GM23338 (cell line): ENCODE data around the gene C14orf180. TPM values are rescaled to one million over a fixed set of nuclear protein-coding genes. Genes with fewer than 3 reads are reported as not detected.

Experiments used
- ATAC-seq: fragments of 200-7000 bp; cut with Tn5 transposase; 3 replicates; pipeline ENCODE4 v1.9.1; 2020
- DNase-seq: peaks from one replicate; pipeline ENCODE4 v3.0.0-alpha.2; 2015; ENCODE audit warnings: low spot score
- H2AFZ ChIP-seq: fragments of 200-600 bp; sonication (generic); 2 replicates; pipeline ENCODE4 v1.8.0; 2016; ENCODE audit warnings: antibody characterized with exemption, mild to moderate bottlenecking, moderate library complexity
- H3F3A ChIP-seq: fragments of 200-600 bp; sonication (generic); replicated peaks from 2 replicates; pipeline ENCODE4 v1.8.0; 2017; ENCODE audit warnings: antibody characterized with exemption, mixed run types, low read depth
- H3K27ac ChIP-seq: fragments of 200-600 bp; sonication (generic); 2 replicates; pipeline ENCODE4 v1.6.1; 2016; ENCODE audit warnings: low read depth
- H3K27me3 ChIP-seq: fragments of 200-600 bp; sonication (generic); 2 replicates; pipeline ENCODE4 v1.8.0; 2016; ENCODE audit warnings: mild to moderate bottlenecking, mixed run types, moderate library complexity; ENCODE audit not compliant: insufficient read depth
- H3K36me3 ChIP-seq: fragments of 200-600 bp; sonication (generic); 2 replicates; pipeline ENCODE4 v1.8.0; 2016; ENCODE audit warnings: mild to moderate bottlenecking; ENCODE audit not compliant: insufficient read depth
- H3K4me1 ChIP-seq: fragments of 200-600 bp; sonication (generic); 2 replicates; pipeline ENCODE4 v1.8.0; 2016; ENCODE audit warnings: mild to moderate bottlenecking, moderate library complexity; ENCODE audit not compliant: insufficient read depth
- H3K4me2 ChIP-seq: fragments of 200-600 bp; sonication (generic); 2 replicates; pipeline ENCODE4 v1.7.1; 2017; ENCODE audit warnings: mixed run types
- H3K4me3 ChIP-seq: fragments of 200-600 bp; sonication (generic); 2 replicates; pipeline ENCODE4 v1.6.1; 2016; ENCODE audit warnings: mixed run types
- H3K79me2 ChIP-seq: fragments of 200-600 bp; sonication (generic); replicated peaks from 2 replicates; pipeline ENCODE4 v1.8.0; 2017; ENCODE audit warnings: mild to moderate bottlenecking; ENCODE audit not compliant: insufficient read depth
- H3K9me2 ChIP-seq: fragments of 200-600 bp; sonication (generic); 2 replicates; pipeline ENCODE4 v1.8.0; 2017; ENCODE audit not compliant: insufficient read depth
- H4K20me1 ChIP-seq: fragments of 200-600 bp; sonication (generic); replicated peaks from 2 replicates; pipeline ENCODE4 v1.8.0; 2017; ENCODE audit warnings: mild to moderate bottlenecking; ENCODE audit not compliant: insufficient read depth
- H3K27ac Mint-ChIP-seq: 2 replicates; pipeline ENCODE4 v1.8.0; 2020; ENCODE audit warnings: inconsistent platforms, mild to moderate bottlenecking, moderate library complexity, mixed read lengths
- H3K27me3 Mint-ChIP-seq: 3 replicates; pipeline ENCODE4 v1.8.0; 2022; ENCODE audit warnings: low read depth, mild to moderate bottlenecking, moderate library complexity, mixed read lengths, inconsistent platforms; ENCODE audit not compliant: insufficient read depth, poor library complexity
- H3K36me3 Mint-ChIP-seq: 3 replicates; pipeline ENCODE4 v1.8.0; 2021; ENCODE audit warnings: low read depth, mild to moderate bottlenecking, inconsistent platforms, moderate library complexity, mixed read lengths
- H3K4me1 Mint-ChIP-seq: 3 replicates; pipeline ENCODE4 v1.8.0; 2020; ENCODE audit warnings: mild to moderate bottlenecking, inconsistent platforms, mixed read lengths
- H3K4me3 Mint-ChIP-seq: 3 replicates; pipeline ENCODE4 v1.8.0; 2021; ENCODE audit warnings: moderate library complexity, mild to moderate bottlenecking, inconsistent platforms, mixed read lengths
- H3K9me3 Mint-ChIP-seq: 3 replicates; pipeline ENCODE4 v1.8.0; 2020; ENCODE audit warnings: moderate library complexity, mild to moderate bottlenecking, inconsistent platforms, mixed read lengths
- CREB1 ChIP-seq: fragments of 250-450 bp; sonication (Bioruptor Pico); IDR thresholded peaks from 2 replicates; pipeline ENCODE4 v1.5.0; 2020; ENCODE audit warnings: low read depth, mild to moderate bottlenecking, moderate library complexity
- EZH2 ChIP-seq: fragments of 200-600 bp; sonication (generic); IDR thresholded peaks from one replicate; pipeline ENCODE4 v1.8.0; 2017; ENCODE audit warnings: antibody characterized with exemption, mild to moderate bottlenecking, low read depth; ENCODE audit not compliant: unreplicated experiment
- EZH2phosphoT487 ChIP-seq: fragments of 200-600 bp; sonication (generic); IDR thresholded peaks from one replicate; pipeline ENCODE4 v1.8.1; 2018; ENCODE audit warnings: antibody characterized with exemption; ENCODE audit not compliant: unreplicated experiment
- JUNB ChIP-seq: IDR thresholded peaks from one replicate; pipeline ENCODE4 v1.6.1; 2016; ENCODE audit warnings: antibody characterized with exemption; ENCODE audit not compliant: unreplicated experiment
- NANOG ChIP-seq: IDR thresholded peaks from 2 replicates; pipeline ENCODE4 v1.6.1; 2016; ENCODE audit warnings: antibody characterized with exemption, borderline replicate concordance
- POLR2AphosphoS5 ChIP-seq: IDR thresholded peaks from 2 replicates; pipeline ENCODE4 v1.6.1; 2016; ENCODE audit warnings: antibody characterized with exemption, low read depth
- STAT1 ChIP-seq: IDR thresholded peaks from one replicate; pipeline ENCODE4 v1.6.1; 2016; ENCODE audit warnings: antibody characterized with exemption; ENCODE audit not compliant: unreplicated experiment
- ZNF114 ChIP-seq: fragments of 250-450 bp; sonication (Bioruptor Pico); IDR thresholded peaks from 2 replicates; pipeline ENCODE4 v1.5.0; 2020; ENCODE audit warnings: mild to moderate bottlenecking, moderate library complexity
- polyA plus RNA-seq: library from polyadenylated mRNA; unstranded; fragments of >200 nt; fragmentation: Nextera tagmentation; extraction: Ambion mirVana; gene quantifications from 2 replicates; pipeline ENCODE4 v1.2.1, GENCODE V29; 2016
- total RNA-seq: library from RNA; depleted of rRNA; stranded (reverse); fragments of >200 nt; shearing (Covaris generic); gene quantifications from 2 replicates; pipeline ENCODE4 v1.2.3, GENCODE V29; 2014
- TF ChIP-seq, protein P1 (sequence below): fragments of 250-450 bp; sonication (Bioruptor Pico); IDR thresholded peaks from 2 replicates; pipeline ENCODE4 v1.5.0; 2020; ENCODE audit warnings: mild to moderate bottlenecking, moderate library complexity
- TF ChIP-seq, protein P2 (sequence below), 2 experiments: fragments of 200-600 bp in 1 of 2; sonication (generic) in 1 of 2; conservative IDR thresholded peaks; 2 replicates each; pipeline versions ENCODE4 v1.5.1 to v1.6.1; 2016 to 2017; ENCODE audit warnings: antibody characterized with exemption in 2 of 2, low read depth in 2 of 2, mild to moderate bottlenecking in 2 of 2, moderate library complexity in 1 of 2
- TF ChIP-seq, protein P3 (sequence below): IDR thresholded peaks from one replicate; pipeline ENCODE4 v1.6.1; 2018; ENCODE audit warnings: antibody characterized with exemption; ENCODE audit not compliant: unreplicated experiment

The C14orf180 gene
- total and polyA plus RNA-seq, 2 experiments from 2014 or later: not detected

DNA sequence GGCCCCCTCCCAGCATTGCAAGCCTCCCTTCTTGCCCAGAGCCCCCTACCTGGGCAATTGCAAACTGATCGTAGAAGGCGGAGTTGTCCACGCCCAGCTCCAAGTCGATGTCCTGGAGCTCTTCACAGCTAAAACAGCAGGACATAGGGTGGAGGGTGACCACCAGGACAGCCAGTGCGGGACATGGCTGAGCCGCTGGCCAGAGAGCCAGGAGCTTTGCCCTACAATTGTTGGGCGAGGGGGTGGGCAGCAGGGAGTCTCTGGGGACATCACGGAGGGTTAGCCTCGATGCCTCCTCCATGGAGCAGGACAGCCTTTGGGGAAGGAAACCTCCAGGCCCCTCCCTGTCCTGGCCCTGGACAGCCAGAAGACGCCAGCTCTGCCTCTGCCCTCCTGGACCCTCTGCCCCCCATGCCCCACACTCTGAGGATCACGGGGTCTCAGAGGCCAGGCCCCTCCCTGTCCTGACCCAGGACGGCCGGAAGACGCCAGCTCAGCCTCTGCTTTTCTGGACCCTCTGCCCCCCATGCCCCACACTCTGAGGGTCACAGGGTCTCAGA, 15.6 kb downstream of the C14orf180 start (continued):
- TF ChIP-seq, protein P1, sequence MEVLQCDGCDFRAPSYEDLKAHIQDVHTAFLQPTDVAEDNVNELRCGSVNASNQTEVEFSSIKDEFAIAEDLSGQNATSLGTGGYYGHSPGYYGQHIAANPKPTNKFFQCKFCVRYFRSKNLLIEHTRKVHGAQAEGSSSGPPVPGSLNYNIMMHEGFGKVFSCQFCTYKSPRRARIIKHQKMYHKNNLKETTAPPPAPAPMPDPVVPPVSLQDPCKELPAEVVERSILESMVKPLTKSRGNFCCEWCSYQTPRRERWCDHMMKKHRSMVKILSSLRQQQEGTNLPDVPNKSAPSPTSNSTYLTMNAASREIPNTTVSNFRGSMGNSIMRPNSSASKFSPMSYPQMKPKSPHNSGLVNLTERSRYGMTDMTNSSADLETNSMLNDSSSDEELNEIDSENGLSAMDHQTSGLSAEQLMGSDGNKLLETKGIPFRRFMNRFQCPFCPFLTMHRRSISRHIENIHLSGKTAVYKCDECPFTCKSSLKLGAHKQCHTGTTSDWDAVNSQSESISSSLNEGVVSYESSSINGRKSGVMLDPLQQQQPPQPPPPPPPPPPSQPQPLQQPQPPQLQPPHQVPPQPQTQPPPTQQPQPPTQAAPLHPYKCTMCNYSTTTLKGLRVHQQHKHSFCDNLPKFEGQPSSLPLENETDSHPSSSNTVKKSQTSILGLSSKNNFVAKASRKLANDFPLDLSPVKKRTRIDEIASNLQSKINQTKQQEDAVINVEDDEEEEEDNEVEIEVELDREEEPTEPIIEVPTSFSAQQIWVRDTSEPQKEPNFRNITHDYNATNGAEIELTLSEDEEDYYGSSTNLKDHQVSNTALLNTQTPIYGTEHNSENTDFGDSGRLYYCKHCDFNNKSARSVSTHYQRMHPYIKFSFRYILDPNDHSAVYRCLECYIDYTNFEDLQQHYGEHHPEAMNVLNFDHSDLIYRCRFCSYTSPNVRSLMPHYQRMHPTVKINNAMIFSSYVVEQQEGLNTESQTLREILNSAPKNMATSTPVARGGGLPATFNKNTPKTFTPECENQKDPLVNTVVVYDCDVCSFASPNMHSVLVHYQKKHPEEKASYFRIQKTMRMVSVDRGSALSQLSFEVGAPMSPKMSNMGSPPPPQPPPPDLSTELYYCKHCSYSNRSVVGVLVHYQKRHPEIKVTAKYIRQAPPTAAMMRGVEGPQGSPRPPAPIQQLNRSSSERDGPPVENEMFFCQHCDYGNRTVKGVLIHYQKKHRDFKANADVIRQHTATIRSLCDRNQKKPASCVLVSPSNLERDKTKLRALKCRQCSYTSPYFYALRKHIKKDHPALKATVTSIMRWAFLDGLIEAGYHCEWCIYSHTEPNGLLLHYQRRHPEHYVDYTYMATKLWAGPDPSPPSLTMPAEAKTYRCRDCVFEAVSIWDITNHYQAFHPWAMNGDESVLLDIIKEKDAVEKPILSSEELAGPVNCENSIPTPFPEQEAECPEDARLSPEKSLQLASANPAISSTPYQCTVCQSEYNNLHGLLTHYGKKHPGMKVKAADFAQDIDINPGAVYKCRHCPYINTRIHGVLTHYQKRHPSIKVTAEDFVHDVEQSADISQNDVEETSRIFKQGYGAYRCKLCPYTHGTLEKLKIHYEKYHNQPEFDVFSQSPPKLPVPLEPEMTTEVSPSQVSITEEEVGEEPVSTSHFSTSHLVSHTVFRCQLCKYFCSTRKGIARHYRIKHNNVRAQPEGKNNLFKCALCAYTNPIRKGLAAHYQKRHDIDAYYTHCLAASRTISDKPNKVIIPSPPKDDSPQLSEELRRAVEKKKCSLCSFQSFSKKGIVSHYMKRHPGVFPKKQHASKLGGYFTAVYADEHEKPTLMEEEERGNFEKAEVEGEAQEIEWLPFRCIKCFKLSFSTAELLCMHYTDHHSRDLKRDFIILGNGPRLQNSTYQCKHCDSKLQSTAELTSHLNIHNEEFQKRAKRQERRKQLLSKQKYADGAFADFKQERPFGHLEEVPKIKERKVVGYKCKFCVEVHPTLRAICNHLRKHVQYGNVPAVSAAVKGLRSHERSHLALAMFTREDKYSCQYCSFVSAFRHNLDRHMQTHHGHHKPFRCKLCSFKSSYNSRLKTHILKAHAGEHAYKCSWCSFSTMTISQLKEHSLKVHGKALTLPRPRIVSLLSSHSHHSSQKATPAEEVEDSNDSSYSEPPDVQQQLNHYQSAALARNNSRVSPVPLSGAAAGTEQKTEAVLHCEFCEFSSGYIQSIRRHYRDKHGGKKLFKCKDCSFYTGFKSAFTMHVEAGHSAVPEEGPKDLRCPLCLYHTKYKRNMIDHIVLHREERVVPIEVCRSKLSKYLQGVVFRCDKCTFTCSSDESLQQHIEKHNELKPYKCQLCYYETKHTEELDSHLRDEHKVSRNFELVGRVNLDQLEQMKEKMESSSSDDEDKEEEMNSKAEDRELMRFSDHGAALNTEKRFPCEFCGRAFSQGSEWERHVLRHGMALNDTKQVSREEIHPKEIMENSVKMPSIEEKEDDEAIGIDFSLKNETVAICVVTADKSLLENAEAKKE (CRISPR knock-in tag): no peak

DNA sequence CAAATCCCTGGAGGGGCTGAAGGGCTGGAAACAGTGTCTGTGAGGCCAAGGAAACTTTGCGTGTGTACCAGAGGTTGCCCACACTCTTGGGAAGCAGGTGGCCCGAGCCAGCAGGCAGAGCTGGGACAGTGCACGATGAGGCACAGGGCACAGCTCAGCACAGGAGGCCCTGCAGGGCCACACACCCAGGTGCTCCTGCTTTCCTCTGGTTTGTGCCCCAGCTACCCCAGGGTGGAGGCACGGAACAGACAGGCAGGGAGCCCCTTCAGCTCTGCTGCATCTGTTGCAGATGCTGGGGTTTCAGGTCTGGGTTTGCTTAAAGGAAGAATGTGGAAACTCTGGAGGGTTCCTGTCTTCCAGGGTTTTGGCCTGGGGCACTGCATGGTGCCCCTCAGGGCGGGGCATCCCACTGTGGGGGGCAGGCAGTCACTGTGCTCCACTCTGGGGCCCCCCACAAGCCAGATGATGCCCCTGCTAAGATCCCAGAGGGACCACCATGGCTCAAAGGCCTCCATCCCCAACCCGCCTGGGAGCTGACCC, 16.4 kb downstream of the C14orf180 start:
- Mint-ChIP-seq H3K27ac (no peak overlapping the region), H3K9me3 (no peaks in the 10 kb centered on the region; the same call in 2 of the 3 replicates), H3K27me3 (peaks cover 7% of the 10 kb centered on the region), H3K36me3 (no peaks in the 10 kb centered on the region; the same call in 2 of the 3 replicates), H3K4me1 (peaks cover 3% of the 10 kb centered on the region; the same call in 1 of the 3 replicates), H3K4me3 (no peak overlapping the region)
- Histone ChIP-seq H3K4me3 (no peak overlapping the region), H3K79me2 (no peaks in the 10 kb centered on the region), H3K9me2 (no peaks in the 10 kb centered on the region), H2AFZ (no peak overlapping the region), H4K20me1 (no peaks in the 10 kb centered on the region), H3K27me3 (no peaks in the 10 kb centered on the region), H3K4me2 (no peak overlapping the region), H3K36me3 (no peaks in the 10 kb centered on the region), H3K4me1 (no peaks in the 10 kb centered on the region), H3K27ac (no peak overlapping the region), H3F3A (no peaks in the 10 kb centered on the region)
- DNase-seq (no peak), ATAC-seq (no peak)
- TF ChIP-seq, protein P2, sequence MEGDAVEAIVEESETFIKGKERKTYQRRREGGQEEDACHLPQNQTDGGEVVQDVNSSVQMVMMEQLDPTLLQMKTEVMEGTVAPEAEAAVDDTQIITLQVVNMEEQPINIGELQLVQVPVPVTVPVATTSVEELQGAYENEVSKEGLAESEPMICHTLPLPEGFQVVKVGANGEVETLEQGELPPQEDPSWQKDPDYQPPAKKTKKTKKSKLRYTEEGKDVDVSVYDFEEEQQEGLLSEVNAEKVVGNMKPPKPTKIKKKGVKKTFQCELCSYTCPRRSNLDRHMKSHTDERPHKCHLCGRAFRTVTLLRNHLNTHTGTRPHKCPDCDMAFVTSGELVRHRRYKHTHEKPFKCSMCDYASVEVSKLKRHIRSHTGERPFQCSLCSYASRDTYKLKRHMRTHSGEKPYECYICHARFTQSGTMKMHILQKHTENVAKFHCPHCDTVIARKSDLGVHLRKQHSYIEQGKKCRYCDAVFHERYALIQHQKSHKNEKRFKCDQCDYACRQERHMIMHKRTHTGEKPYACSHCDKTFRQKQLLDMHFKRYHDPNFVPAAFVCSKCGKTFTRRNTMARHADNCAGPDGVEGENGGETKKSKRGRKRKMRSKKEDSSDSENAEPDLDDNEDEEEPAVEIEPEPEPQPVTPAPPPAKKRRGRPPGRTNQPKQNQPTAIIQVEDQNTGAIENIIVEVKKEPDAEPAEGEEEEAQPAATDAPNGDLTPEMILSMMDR (conservative IDR thresholded peaks at IDR 0.05; ENCODE audit: low read depth in 2 of 2): no peak
- no peak for TF ChIP-seq JUNB
- TF ChIP-seq NANOG: no peak
- TF ChIP-seq, protein P3, sequence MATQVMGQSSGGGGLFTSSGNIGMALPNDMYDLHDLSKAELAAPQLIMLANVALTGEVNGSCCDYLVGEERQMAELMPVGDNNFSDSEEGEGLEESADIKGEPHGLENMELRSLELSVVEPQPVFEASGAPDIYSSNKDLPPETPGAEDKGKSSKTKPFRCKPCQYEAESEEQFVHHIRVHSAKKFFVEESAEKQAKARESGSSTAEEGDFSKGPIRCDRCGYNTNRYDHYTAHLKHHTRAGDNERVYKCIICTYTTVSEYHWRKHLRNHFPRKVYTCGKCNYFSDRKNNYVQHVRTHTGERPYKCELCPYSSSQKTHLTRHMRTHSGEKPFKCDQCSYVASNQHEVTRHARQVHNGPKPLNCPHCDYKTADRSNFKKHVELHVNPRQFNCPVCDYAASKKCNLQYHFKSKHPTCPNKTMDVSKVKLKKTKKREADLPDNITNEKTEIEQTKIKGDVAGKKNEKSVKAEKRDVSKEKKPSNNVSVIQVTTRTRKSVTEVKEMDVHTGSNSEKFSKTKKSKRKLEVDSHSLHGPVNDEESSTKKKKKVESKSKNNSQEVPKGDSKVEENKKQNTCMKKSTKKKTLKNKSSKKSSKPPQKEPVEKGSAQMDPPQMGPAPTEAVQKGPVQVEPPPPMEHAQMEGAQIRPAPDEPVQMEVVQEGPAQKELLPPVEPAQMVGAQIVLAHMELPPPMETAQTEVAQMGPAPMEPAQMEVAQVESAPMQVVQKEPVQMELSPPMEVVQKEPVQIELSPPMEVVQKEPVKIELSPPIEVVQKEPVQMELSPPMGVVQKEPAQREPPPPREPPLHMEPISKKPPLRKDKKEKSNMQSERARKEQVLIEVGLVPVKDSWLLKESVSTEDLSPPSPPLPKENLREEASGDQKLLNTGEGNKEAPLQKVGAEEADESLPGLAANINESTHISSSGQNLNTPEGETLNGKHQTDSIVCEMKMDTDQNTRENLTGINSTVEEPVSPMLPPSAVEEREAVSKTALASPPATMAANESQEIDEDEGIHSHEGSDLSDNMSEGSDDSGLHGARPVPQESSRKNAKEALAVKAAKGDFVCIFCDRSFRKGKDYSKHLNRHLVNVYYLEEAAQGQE: no peak
- no peak for TF ChIP-seq ZNF114 (CRISPR knock-in tag)
- TF ChIP-seq POLR2AphosphoS5: no peak
- TF ChIP-seq STAT1: no peak
- TF ChIP-seq CREB1 (CRISPR knock-in tag): no peak
- TF ChIP-seq EZH2: no peak
- TF ChIP-seq EZH2phosphoT487: no peak
